Measurements from ENCODE around the gene RAB2B.
A peak's percentile ranks its signal among the peaks of the same experiment; 100 is the strongest.

RAB2B gene

DNA sequence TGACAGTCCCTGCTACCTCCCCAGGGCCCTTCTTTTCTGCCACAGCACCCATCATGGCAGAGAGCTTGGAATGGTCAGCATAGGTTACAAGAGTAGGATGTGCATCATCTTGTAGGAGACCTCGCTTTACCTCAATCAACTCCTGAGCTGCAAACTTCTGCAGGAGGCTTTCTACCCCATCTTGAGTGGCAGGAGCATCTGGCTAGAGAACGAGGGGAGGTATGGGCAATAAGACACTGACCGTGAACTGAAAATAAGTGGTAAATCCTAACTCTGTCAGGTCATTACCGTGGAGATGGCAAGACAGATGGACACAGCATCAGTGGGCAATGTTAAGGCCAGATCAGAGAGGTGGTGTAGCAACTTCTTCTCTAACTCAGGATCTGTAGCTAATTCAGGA lies 26.6 kb upstream of the RAB2B start:
- Mint-ChIP-seq H3K9me3 (no peaks in the 10 kb centered on the region), H3K36me3 (ENCODE audit: low read depth) (peaks cover 66% of the 10 kb centered on the region), H3K4me1 (ENCODE audit: low read depth) (peaks cover 36% of the 10 kb centered on the region), H3K27ac (no peak overlapping the region), H3K4me3 (no peak overlapping the region), H3K27me3 (no peaks in the 10 kb centered on the region)

GRCh38 chr14:21501568-21501967 lies 24.8 kb upstream of the RAB2B start:
- Mint-ChIP-seq H3K4me3 (no peak overlapping the region), H3K4me1 (ENCODE audit: low read depth) (peaks cover 24% of the 10 kb centered on the region), H3K27ac (no peak overlapping the region), H3K36me3 (ENCODE audit: low read depth) (peaks cover 66% of the 10 kb centered on the region), H3K27me3 (no peaks in the 10 kb centered on the region), H3K9me3 (no peaks in the 10 kb centered on the region)

GRCh38 chr14:21498540-21499526 lies 22.1 kb upstream of the RAB2B start:
- Mint-ChIP-seq H3K27me3 (no peaks in the 10 kb centered on the region), H3K27ac (peak overlapping the region; percentile 24), H3K4me1 (ENCODE audit: low read depth) (peaks cover 12% of the 10 kb centered on the region), H3K4me3 (no peak overlapping the region), H3K36me3 (ENCODE audit: low read depth) (peaks cover 77% of the 10 kb centered on the region), H3K9me3 (no peaks in the 10 kb centered on the region)

- Mint-ChIP-seq H3K27ac (peak overlapping the region; percentile 48), H3K36me3 (ENCODE audit: low read depth) (peaks cover 70% of the 10 kb centered on the region), H3K27me3 (no peaks in the 10 kb centered on the region), H3K9me3 (no peaks in the 10 kb centered on the region), H3K4me3 (no peak overlapping the region), H3K4me1 (ENCODE audit: low read depth) (peaks cover 12% of the 10 kb centered on the region)
Measured at GRCh38 chr14:21496453-21496852, 19.7 kb upstream of the RAB2B start.

DNA sequence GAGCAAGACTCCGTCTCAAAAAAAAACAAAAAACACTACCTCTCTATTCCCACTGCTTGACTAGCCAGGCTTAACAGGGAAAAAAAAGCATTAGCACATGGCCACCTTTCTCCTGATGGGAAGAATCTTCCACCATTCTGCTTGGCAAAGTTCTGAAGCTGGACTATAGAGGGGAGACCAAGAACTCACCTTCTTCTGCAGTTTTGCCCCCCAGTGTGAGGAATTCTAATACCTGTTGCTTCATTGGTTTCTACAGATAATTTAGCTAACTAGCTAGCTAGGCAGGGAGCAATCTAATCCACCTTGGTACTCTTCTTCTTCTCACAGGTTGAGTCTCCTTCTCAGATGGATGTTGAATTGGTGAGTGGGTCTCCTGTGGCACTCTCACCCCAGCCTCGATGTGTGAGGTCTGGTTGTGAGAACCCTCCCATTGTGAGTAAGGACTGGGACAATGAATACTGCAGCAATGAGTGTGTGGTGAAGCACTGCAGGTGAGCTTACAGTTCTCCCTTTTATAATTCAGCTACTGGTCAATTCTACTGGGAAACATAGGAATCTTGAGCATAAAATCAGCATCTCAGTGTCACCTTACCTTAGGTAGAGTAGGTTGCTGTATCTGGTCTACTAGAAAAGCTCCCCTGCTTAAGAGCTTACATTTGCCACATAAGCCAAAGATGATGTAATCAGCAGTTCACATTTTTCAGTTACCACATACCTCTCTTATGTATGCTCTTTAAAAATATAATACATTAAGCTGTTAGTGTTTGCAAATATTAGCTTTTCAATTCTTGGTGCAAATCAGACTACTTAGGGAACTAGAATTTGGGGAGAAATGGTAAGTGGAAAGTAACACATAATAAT lies 18.4 kb upstream of the RAB2B start:
- H3K27me3 Mint-ChIP-seq = no peaks in the 10 kb centered on the region
- H3K9me3 Mint-ChIP-seq = no peaks in the 10 kb centered on the region
- peaks cover 67% of the 10 kb centered on the region for H3K36me3 Mint-ChIP-seq (ENCODE audit: low read depth)
- H3K4me3 Mint-ChIP-seq = no peak overlapping the region
- H3K27ac Mint-ChIP-seq = no peak overlapping the region
- peaks cover 12% of the 10 kb centered on the region for H3K4me1 Mint-ChIP-seq (ENCODE audit: low read depth)

GRCh38 chr14:21486640-21487087 lies 9.9 kb upstream of the RAB2B start:
- Mint-ChIP-seq H3K36me3 (ENCODE audit: low read depth) (peaks cover 43% of the 10 kb centered on the region), H3K4me1 (ENCODE audit: low read depth) (peaks cover 7% of the 10 kb centered on the region), H3K9me3 (no peaks in the 10 kb centered on the region), H3K27me3 (no peaks in the 10 kb centered on the region), H3K27ac (no peak overlapping the region), H3K4me3 (no peak overlapping the region)

- peak overlapping the region; percentile 100 for H3K27ac Mint-ChIP-seq
Measured at GRCh38 chr14:21476523-21476924, 235 bp downstream of the RAB2B start.

DNA sequence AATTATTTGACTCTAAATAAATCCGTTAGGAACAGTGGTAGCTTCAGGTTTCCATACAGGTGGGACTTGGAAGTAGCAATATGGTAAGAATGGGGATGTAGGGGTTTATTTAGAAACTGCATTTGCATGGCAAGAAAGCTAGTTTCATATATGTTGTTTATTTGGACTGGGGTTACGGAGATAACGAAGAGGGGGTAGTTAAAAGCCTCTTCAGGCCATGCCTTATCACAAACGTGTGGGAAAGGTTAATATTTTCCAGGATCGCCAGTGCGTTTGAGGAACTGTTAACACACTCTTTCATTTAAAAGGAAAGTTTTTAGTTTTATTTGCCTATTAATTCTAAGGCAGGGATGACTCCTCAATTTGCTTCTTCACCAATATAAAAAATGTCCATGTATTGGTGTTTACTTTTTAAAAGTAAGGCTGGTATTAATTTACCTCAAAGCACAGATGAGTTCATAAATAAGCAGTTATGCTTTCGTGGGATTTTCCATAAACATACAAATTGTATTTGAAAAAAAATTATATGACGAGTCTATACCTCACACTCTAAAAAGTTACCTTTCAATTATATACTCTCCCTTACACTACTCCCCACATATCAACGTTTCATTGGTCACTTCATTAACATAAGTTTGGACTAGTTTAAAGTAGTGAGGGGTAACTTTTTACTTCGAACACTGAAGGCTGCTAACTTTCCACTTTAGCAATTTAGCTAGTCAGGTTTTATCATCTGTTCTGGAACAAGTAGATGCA lies 814 bp downstream of the RAB2B start:
- H3K4me3 Mint-ChIP-seq = peak overlapping the region; percentile 100
- no peaks in the 10 kb centered on the region for H3K27me3 Mint-ChIP-seq
- H3K27ac Mint-ChIP-seq = peak overlapping the region; percentile 100
- peaks cover 37% of the 10 kb centered on the region for H3K36me3 Mint-ChIP-seq (ENCODE audit: low read depth)
- H3K4me1 Mint-ChIP-seq (ENCODE audit: low read depth) = peaks cover 33% of the 10 kb centered on the region
- no peaks in the 10 kb centered on the region for H3K9me3 Mint-ChIP-seq

More at GRCh38 chr14:21476523-21476924, 235 bp downstream of the RAB2B start:
- H3K4me3 Mint-ChIP-seq = peak overlapping the region; percentile 100
- peaks cover 35% of the 10 kb centered on the region for H3K4me1 Mint-ChIP-seq (ENCODE audit: low read depth)
- H3K9me3 Mint-ChIP-seq = no peaks in the 10 kb centered on the region
- peaks cover 42% of the 10 kb centered on the region for H3K36me3 Mint-ChIP-seq (ENCODE audit: low read depth)
- no peaks in the 10 kb centered on the region for H3K27me3 Mint-ChIP-seq

- H3K36me3 Mint-ChIP-seq (ENCODE audit: low read depth) = peaks cover 40% of the 10 kb centered on the region
- no peaks in the 10 kb centered on the region for H3K9me3 Mint-ChIP-seq
- peak overlapping the region; percentile 12 for H3K27ac Mint-ChIP-seq
- no peaks in the 10 kb centered on the region for H3K27me3 Mint-ChIP-seq
- H3K4me1 Mint-ChIP-seq (ENCODE audit: low read depth) = no peaks in the 10 kb centered on the region
- no peak overlapping the region for H3K4me3 Mint-ChIP-seq
Measured at GRCh38 chr14:21467616-21468015, 9.1 kb downstream of the RAB2B start.

GRCh38 chr14:21455912-21456667 lies 20.7 kb downstream of the RAB2B start, which contains the start of gene CHD8:
CHD8 (minus strand) TSS chr14:21456123; CDS start chr14:21431643, 24,480 bp downstream.
- Mint-ChIP-seq H3K36me3 (ENCODE audit: low read depth) (peaks cover 39% of the 10 kb centered on the region), H3K9me3 (no peaks in the 10 kb centered on the region), H3K27ac (peak within 1 kb of the TSS; percentile 98), H3K4me3 (peak within 1 kb of the TSS; percentile 95), H3K4me1 (ENCODE audit: low read depth) (peaks cover 37% of the 10 kb centered on the region), H3K27me3 (no peaks in the 10 kb centered on the region)

GRCh38 chr14:21455592-21455911 lies 21.2 kb downstream of the RAB2B start:
- Mint-ChIP-seq H3K27me3 (no peaks in the 10 kb centered on the region), H3K27ac (peak overlapping the region; percentile 89), H3K36me3 (ENCODE audit: low read depth) (peaks cover 37% of the 10 kb centered on the region), H3K4me3 (peak overlapping the region; percentile 95), H3K9me3 (no peaks in the 10 kb centered on the region), H3K4me1 (ENCODE audit: low read depth) (peaks cover 43% of the 10 kb centered on the region)

GRCh38 chr14:21454843-21455544 lies 21.8 kb downstream of the RAB2B start:
- no peaks in the 10 kb centered on the region for H3K27me3 Mint-ChIP-seq
- peak overlapping the region; percentile 89 for H3K27ac Mint-ChIP-seq
- H3K9me3 Mint-ChIP-seq = no peaks in the 10 kb centered on the region
- peaks cover 40% of the 10 kb centered on the region for H3K36me3 Mint-ChIP-seq (ENCODE audit: low read depth)
- H3K4me1 Mint-ChIP-seq (ENCODE audit: low read depth) = peaks cover 48% of the 10 kb centered on the region
- H3K4me3 Mint-ChIP-seq = peak overlapping the region; percentile 95

DNA sequence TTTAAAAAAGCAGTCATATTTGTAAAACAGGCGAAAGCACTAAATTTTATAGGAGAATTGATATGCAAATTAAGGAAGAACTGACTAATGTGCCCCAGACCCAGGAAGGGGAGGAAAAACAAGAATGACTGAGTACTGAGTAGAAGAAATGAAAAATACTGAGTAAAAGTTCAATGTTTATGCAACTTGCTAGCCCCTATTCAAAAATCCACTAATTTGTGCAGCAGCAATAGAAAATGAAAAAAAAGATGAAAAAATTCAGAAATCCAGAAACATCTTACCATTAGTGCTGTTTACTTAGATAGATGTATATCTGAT lies 26.9 kb downstream of the RAB2B start:
- H3K36me3 Mint-ChIP-seq (ENCODE audit: low read depth) = peaks cover 38% of the 10 kb centered on the region
- no peaks in the 10 kb centered on the region for H3K27me3 Mint-ChIP-seq
- peak overlapping the region; percentile 67 for H3K4me3 Mint-ChIP-seq
- peaks cover 69% of the 10 kb centered on the region for H3K4me1 Mint-ChIP-seq (ENCODE audit: low read depth)
- peak overlapping the region; percentile 90 for H3K27ac Mint-ChIP-seq
- H3K9me3 Mint-ChIP-seq = no peaks in the 10 kb centered on the region
